DOHH2 (cell line): Measurements from ENCODE around the gene CDC42EP1.

Experiments
- H3F3A ChIP-seq: fragments of 200-600 bp; sonication (generic), shearing (Covaris generic); 2 replicates; pipeline ENCODE4 v1.6.0; 2016; ENCODE audit warnings: antibody characterized with exemption, mild to moderate bottlenecking; ENCODE audit not compliant: control insufficient read depth, insufficient read depth
- H3K27ac ChIP-seq: fragments of 200-600 bp; sonication (generic); 2 replicates; pipeline ENCODE4 v1.5.1; 2014; ENCODE audit warnings: low read depth, mild to moderate bottlenecking, low read length, moderate library complexity
- H3K27me3 ChIP-seq: fragments of 200-600 bp; sonication (generic); 2 replicates; pipeline ENCODE4 v1.6.1; 2014; ENCODE audit warnings: mild to moderate bottlenecking, low read length, mixed read lengths; ENCODE audit not compliant: control insufficient read depth
- H3K36me3 ChIP-seq: fragments of 200-600 bp; sonication (generic); 2 replicates; pipeline ENCODE4 v1.6.1; 2014; ENCODE audit warnings: mild to moderate bottlenecking, low read length, moderate library complexity, mixed read lengths; ENCODE audit not compliant: control insufficient read depth
- H3K4me1 ChIP-seq: fragments of 200-600 bp; sonication (generic); 2 replicates; pipeline ENCODE4 v1.6.1; 2014; ENCODE audit warnings: mild to moderate bottlenecking, low read length, mixed read lengths; ENCODE audit not compliant: control insufficient read depth
- H3K4me2 ChIP-seq: fragments of 200-600 bp; sonication (generic); 2 replicates; pipeline ENCODE4 v1.6.0; 2014; ENCODE audit warnings: mild to moderate bottlenecking, low read length, moderate library complexity
- H3K4me3 ChIP-seq: fragments of 200-600 bp; sonication (generic); 2 replicates; pipeline ENCODE4 v1.5.1; 2014; ENCODE audit warnings: mild to moderate bottlenecking, low read length, mixed read lengths
- H3K79me2 ChIP-seq: fragments of 200-600 bp; sonication (generic); 2 replicates; pipeline ENCODE4 v1.6.1; 2014; ENCODE audit warnings: mild to moderate bottlenecking, low read length, mixed read lengths; ENCODE audit not compliant: control insufficient read depth
- H3K9me2 ChIP-seq: fragments of 200-600 bp; sonication (generic); replicated peaks from 2 replicates; pipeline ENCODE4 v1.6.1; 2014; ENCODE audit warnings: mild to moderate bottlenecking, low read length, mixed read lengths; ENCODE audit not compliant: control insufficient read depth
- H3K9me3 ChIP-seq: fragments of 200-600 bp; sonication (generic); 2 replicates; pipeline ENCODE4 v1.6.1; 2014; ENCODE audit warnings: antibody characterized with exemption, low read length, mixed read lengths; ENCODE audit not compliant: control insufficient read depth, insufficient read depth
- H4K20me1 ChIP-seq: fragments of 200-600 bp; sonication (generic); 2 replicates; pipeline ENCODE4 v1.6.0; 2014; ENCODE audit warnings: low read depth, mild to moderate bottlenecking, antibody characterized with exemption, low read length, moderate library complexity; ENCODE audit not compliant: control insufficient read depth, insufficient read depth
- EZH2phosphoT487 ChIP-seq: fragments of 200-600 bp; sonication (generic); IDR thresholded peaks from 2 replicates; pipeline ENCODE4 v1.6.1; 2017; ENCODE audit warnings: borderline replicate concordance, mild to moderate bottlenecking, antibody characterized with exemption, low read length, moderate library complexity, mixed read lengths
- TF ChIP-seq, protein P1 (sequence below): fragments of 200-600 bp; sonication (generic); IDR thresholded peaks from one replicate; pipeline ENCODE4 v1.5.1; 2014; ENCODE audit warnings: antibody characterized with exemption, mild to moderate bottlenecking, low read depth, low read length; ENCODE audit not compliant: poor library complexity, severe bottlenecking

Gene CDC42EP1

DNA sequence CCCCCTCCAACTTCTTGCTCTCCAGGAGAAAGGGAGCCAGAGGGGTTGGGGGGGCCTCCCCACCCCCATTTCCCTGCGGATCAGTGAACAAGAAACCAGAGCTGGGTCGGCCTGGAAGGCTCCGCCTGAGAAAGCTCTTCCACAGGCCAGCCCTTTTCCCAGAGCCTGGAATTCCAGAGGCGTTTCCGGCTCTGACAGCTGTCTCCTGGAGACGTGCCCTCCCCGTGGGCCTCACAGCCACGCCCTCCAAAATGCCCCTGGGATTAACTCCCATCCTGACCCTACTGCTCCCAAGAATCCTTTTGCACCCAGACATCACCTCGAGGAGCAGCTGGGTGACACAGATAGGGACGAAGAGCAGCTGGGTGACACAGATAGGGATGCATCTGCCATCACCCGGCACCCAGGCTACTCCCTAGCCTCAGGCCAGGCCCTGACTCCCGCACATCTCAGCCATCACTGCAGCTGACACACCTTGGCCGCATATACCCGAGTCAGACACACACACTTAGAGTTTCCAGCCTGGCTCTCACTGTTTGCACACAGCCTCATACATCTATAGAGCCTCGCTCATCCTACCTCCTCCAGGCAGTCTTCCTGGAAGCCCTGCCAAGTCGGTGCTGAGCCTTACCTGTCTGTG, 7.6 kb upstream of the CDC42EP1 start:
- H3K79me2 ChIP-seq, result no peaks in the 10 kb centered on the region
- no peaks in the 10 kb centered on the region for H3K36me3 ChIP-seq
- H4K20me1 ChIP-seq, result no peaks in the 10 kb centered on the region
- H3F3A ChIP-seq, result no peaks in the 10 kb centered on the region
- H3K4me2 ChIP-seq, result no peak overlapping the region
- no peak overlapping the region for H3K27ac ChIP-seq
- H3K9me2 ChIP-seq, result no peaks in the 10 kb centered on the region
- H3K4me3 ChIP-seq, result no peak overlapping the region
- TF ChIP-seq EZH2phosphoT487, result no peak
- TF ChIP-seq, protein P1, sequence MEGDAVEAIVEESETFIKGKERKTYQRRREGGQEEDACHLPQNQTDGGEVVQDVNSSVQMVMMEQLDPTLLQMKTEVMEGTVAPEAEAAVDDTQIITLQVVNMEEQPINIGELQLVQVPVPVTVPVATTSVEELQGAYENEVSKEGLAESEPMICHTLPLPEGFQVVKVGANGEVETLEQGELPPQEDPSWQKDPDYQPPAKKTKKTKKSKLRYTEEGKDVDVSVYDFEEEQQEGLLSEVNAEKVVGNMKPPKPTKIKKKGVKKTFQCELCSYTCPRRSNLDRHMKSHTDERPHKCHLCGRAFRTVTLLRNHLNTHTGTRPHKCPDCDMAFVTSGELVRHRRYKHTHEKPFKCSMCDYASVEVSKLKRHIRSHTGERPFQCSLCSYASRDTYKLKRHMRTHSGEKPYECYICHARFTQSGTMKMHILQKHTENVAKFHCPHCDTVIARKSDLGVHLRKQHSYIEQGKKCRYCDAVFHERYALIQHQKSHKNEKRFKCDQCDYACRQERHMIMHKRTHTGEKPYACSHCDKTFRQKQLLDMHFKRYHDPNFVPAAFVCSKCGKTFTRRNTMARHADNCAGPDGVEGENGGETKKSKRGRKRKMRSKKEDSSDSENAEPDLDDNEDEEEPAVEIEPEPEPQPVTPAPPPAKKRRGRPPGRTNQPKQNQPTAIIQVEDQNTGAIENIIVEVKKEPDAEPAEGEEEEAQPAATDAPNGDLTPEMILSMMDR, result no peak
- H3K4me1 ChIP-seq, result no peaks in the 10 kb centered on the region
- H3K9me3 ChIP-seq, result no peaks in the 10 kb centered on the region
- H3K27me3 ChIP-seq, result peaks cover 13% of the 10 kb centered on the region; the same call in 1 of the 2 replicates

DNA sequence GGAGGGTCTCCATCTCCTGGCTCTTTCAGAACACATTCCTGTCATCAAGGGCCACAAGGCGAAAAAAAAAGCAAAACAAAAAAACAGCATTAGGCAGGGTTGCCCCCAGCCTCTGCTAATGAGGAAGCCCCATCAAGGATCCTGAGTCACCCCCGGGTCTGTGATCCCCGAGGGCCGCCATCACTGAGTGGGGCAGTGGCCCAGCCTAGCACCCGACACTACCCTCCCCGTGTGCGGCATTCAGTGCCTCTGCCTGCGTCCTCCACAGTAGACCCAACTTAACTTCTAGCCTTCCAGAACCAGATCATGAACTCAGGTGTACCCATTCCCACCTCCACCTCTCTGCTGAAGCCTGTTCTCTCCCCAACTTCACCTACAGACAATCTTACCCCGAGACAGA, 6.6 kb upstream of the CDC42EP1 start:
- Histone ChIP-seq H3K9me3 (no peaks in the 10 kb centered on the region), H3K27me3 (peaks cover 18% of the 10 kb centered on the region), H3K27ac (no peak overlapping the region), H3K79me2 (no peaks in the 10 kb centered on the region), H3K4me1 (no peaks in the 10 kb centered on the region), H3K4me3 (no peak overlapping the region), H3K4me2 (no peak overlapping the region), H3K36me3 (no peaks in the 10 kb centered on the region), H3F3A (no peaks in the 10 kb centered on the region), H3K9me2 (no peaks in the 10 kb centered on the region), H4K20me1 (no peaks in the 10 kb centered on the region)
- TF ChIP-seq EZH2phosphoT487, result no peak
- TF ChIP-seq, protein P1, result no peak

DNA sequence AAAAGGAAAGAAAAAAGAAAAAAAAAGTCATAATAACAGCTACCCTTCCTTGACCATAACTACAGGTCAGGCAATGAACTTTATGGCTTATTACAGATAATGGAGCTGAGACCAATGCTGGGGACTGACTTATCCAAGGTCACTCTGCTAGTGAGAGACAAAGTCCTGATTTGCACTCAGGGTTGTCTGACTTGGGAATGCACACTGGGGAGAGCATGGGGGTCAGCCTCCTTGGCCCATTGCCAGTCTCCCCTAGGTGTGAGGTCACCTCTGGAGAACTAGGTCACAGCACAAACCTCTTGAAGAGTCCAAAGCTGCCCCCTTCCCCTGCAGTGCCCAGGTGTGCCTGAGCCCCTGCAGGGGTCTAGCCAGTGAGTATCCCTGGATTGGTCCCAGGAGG, 5.3 kb upstream of the CDC42EP1 start:
- Histone ChIP-seq H3K9me2 (no peaks in the 10 kb centered on the region), H3K27ac (no peak overlapping the region), H3K27me3 (peaks cover 27% of the 10 kb centered on the region), H3F3A (no peaks in the 10 kb centered on the region), H3K4me3 (no peak overlapping the region), H3K4me2 (no peak overlapping the region), H3K9me3 (no peaks in the 10 kb centered on the region), H3K79me2 (no peaks in the 10 kb centered on the region), H3K36me3 (no peaks in the 10 kb centered on the region), H3K4me1 (no peaks in the 10 kb centered on the region), H4K20me1 (no peaks in the 10 kb centered on the region)
- TF ChIP-seq, protein P1, result no peak
- no peak for TF ChIP-seq EZH2phosphoT487
